ENCODE data around the gene MRTFA.

DNA sequence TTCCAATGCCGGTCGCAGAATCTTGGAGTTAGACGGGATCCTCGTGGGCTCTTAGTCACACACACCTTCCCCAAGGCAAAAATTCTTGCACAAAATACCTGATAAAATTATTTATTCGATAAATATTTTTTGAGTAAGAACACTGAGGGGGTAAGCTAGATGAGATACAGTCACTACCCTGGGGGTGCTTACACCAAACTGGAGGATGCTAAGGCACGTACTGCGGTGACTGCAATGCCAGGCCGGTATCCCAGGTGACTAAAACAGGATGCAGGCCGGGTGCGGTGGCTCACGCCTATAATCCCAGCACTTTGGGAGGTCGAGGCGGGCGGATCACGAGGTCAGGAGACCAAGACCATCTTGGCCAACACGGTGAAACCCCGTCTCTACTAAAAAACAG, 1.7 kb upstream of the MRTFA start:
- TF ChIP-seq, protein P1, sequence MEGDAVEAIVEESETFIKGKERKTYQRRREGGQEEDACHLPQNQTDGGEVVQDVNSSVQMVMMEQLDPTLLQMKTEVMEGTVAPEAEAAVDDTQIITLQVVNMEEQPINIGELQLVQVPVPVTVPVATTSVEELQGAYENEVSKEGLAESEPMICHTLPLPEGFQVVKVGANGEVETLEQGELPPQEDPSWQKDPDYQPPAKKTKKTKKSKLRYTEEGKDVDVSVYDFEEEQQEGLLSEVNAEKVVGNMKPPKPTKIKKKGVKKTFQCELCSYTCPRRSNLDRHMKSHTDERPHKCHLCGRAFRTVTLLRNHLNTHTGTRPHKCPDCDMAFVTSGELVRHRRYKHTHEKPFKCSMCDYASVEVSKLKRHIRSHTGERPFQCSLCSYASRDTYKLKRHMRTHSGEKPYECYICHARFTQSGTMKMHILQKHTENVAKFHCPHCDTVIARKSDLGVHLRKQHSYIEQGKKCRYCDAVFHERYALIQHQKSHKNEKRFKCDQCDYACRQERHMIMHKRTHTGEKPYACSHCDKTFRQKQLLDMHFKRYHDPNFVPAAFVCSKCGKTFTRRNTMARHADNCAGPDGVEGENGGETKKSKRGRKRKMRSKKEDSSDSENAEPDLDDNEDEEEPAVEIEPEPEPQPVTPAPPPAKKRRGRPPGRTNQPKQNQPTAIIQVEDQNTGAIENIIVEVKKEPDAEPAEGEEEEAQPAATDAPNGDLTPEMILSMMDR (IDR thresholded peaks at IDR 0.05) = no peak
- TF ChIP-seq, protein P2, sequence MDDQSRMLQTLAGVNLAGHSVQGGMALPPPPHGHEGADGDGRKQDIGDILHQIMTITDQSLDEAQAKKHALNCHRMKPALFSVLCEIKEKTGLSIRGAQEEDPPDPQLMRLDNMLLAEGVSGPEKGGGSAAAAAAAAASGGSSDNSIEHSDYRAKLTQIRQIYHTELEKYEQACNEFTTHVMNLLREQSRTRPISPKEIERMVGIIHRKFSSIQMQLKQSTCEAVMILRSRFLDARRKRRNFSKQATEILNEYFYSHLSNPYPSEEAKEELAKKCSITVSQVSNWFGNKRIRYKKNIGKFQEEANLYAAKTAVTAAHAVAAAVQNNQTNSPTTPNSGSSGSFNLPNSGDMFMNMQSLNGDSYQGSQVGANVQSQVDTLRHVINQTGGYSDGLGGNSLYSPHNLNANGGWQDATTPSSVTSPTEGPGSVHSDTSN (IDR thresholded peaks at IDR 0.05) = no peak
- no peak for TF ChIP-seq POLR2AphosphoS5 (IDR thresholded peaks at IDR 0.05; ENCODE audit: low read depth, low read length)

All from SK-N-SH (cell line).